Left cardiac atrium (tissue), 4 donors: ENCODE data around the gene OR5K3. TPM values are rescaled to one million over a fixed set of nuclear protein-coding genes. Genes with fewer than 3 reads are reported as not detected.

Experiments
- ATAC-seq, 2 donors: fragments of 200-7000 bp; cut with Tn5 transposase; one replicate each; pipeline ENCODE4 v1.9.1; 2020; ENCODE audit warnings: mild to moderate bottlenecking in 2 of 2, moderate library complexity in 2 of 2
- DNase-seq: peaks from one replicate; pipeline ENCODE4 v3.0.0-alpha.2; 2020
- intact Hi-C, 2 donors: fragments of 100-400 bp; cut with DNase I; formaldehyde crosslinking; loops; one replicate each; pipeline versions ENCODE4 v1.14.1 to v1.15.1; 2022 to 2023
- total RNA-seq, 2 donors: library from RNA; stranded (reverse); fragmentation: NEBNext Ultra II Directional; extraction: Animal tissue kit (Norgen Biotek cat#: 25700); gene quantifications; one replicate each; pipeline ENCODE4 v1.2.1, GENCODE V29; 2021
- donor health status: DM: no; HTN: yes; CAD: no.
- donor health status: DM: no; HTN: yes; CAD: no; lungs with severe emphysema.
- donor health status: DM: yes; HTN: yes; CAD: no.
- donor health status: Dilated cardiomyopathy.

OR5K3 gene
- total RNA-seq, 2 donors from 2014 or later, result not detected

- intact Hi-C loops, result no loop called here
- no peak for DNase-seq
- ATAC-seq, result no peak
Observed at GRCh38 chr3:98406034-98406433, 15.6 kb downstream of the OR5K3 start.

- ATAC-seq, result no peak
- intact Hi-C loops, result no loop called here
Observed at GRCh38 chr3:98432575-98432974, 42.1 kb downstream of the OR5K3 start.

GRCh38 chr3:98433764-98434163 is 43.3 kb downstream of the OR5K3 start:
- intact Hi-C loops, result no loop called here
- DNase-seq, result no peak
- no peak for ATAC-seq

More at GRCh38 chr3:98432575-98432974, 42.1 kb downstream of the OR5K3 start:
- DNase-seq, result no peak

- intact Hi-C loops, result no loop called here
- DNase-seq, result no peak
- ATAC-seq, result no peak
Observed at GRCh38 chr3:98434412-98434811, 43.9 kb downstream of the OR5K3 start.

GRCh38 chr3:98440283-98440682 is 49.8 kb downstream of the OR5K3 start:
- ATAC-seq (no peak), DNase-seq (no peak)
- intact Hi-C loops, result no loop called here

Other genes starting within 250 kb of the OR5K3 start
- gene OR5H14, start 243.2 kb upstream of the OR5K3 start, total RNA-seq, result not detected
- not detected for gene OR5H15, start 224.0 kb upstream of the OR5K3 start, total RNA-seq
- not detected for gene OR5H6, start 126.4 kb upstream of the OR5K3 start, total RNA-seq
- not detected for gene OR5H2, start 108.2 kb upstream of the OR5K3 start, total RNA-seq
- not detected for gene OR5K4, start 36.8 kb upstream of the OR5K3 start, total RNA-seq
- gene OR5K1, start 72.5 kb downstream of the OR5K3 start, total RNA-seq, result not detected
- gene OR5K2, start 107.0 kb downstream of the OR5K3 start, total RNA-seq, result not detected
- 10 to 100 TPM; 73.3 to 88.5 TPM for gene CLDND1, start 132.2 kb downstream of the OR5K3 start, total RNA-seq
- under 1 TPM in 1 of 2 donors, not detected in 1; 0.24 TPM for gene GPR15, start 141.3 kb downstream of the OR5K3 start, total RNA-seq
- 10 to 100 TPM in 1 of 2 donors, 1 to 10 TPM in 1; 9.2 to 12.7 TPM for gene CPOX, start 202.9 kb downstream of the OR5K3 start, total RNA-seq